B cell (primary cell): ENCODE results near the gene ZMYND10. TPM values are rescaled to one million over a fixed set of nuclear protein-coding genes. Genes with fewer than 3 reads are reported as not detected.

Source experiments
- ATAC-seq: fragments of 200-7000 bp; cut with Tn5 transposase; one replicate; pipeline ENCODE4 v1.10.0; 2021; ENCODE audit warnings: low read depth, mild to moderate bottlenecking, moderate number of reproducible peaks, moderate library complexity
- CTCF ChIA-PET: fragments of 350-600 bp; sonication (Branson Sonifier 250); formaldehyde crosslinking; loops from one replicate; lab custom pipeline; 2021; ENCODE audit warnings: antibody characterized with exemption, inconsistent platforms; lab: Charles Lee
- POLR2A ChIA-PET: fragments of 350-600 bp; sonication (Branson Sonifier 250); formaldehyde crosslinking; loops from one replicate; lab custom pipeline; 2021; ENCODE audit warnings: antibody characterized with exemption; lab: Charles Lee
- DNase-seq: peaks from one replicate; pipeline ENCODE4 v3.0.0; 2013
- H2AFZ ChIP-seq: 2 replicates; pipeline ENCODE4 v1.6.1; 2012; ENCODE audit warnings: mild to moderate bottlenecking, low read depth, low read length; ENCODE audit not compliant: insufficient read depth, poor library complexity, severe bottlenecking
- H3K27ac ChIP-seq, 2 donors: 1 replicate in 1 of 2; 2 replicates in 1 of 2; pipeline ENCODE4 v1.5.1; 2012 to 2013; ENCODE audit warnings: low read length in 2 of 2, mild to moderate bottlenecking in 2 of 2, moderate library complexity in 1 of 2
- H3K27me3 ChIP-seq, 4 experiments: fragments of 200-600 bp in 1 of 4; sonication (generic) in 1 of 4; replicated peaks in 1 of 4; 1 replicate in 2 of 4; 2 replicates in 2 of 4; pipeline versions ENCODE4 v1.6.1 to v1.7.0; 2013 to 2016; ENCODE audit warnings: low read length in 3 of 4, mild to moderate bottlenecking in 2 of 4, mixed read lengths in 1 of 4, moderate library complexity in 1 of 4; ENCODE audit not compliant: insufficient read depth in 4 of 4, control insufficient read depth in 3 of 4; ENCODE audit errors: control extremely low read depth in 1 of 4
- H3K36me3 ChIP-seq, 2 experiments: replicated peaks in 1 of 2; 1 replicate in 1 of 2; 2 replicates in 1 of 2; pipeline versions ENCODE4 v1.6.1 to v1.7.1; 2013; ENCODE audit warnings: low read length in 1 of 2; ENCODE audit not compliant: insufficient read depth in 2 of 2, control insufficient read depth in 1 of 2; ENCODE audit errors: control extremely low read depth in 1 of 2, extremely low read depth in 1 of 2
- H3K4me1 ChIP-seq, 2 donors: fragments of 200-600 bp in 1 of 2; sonication (generic) in 1 of 2; 1 replicate in 1 of 2; 2 replicates in 1 of 2; pipeline versions ENCODE4 v1.5.1 to v1.6.1; 2013 to 2017; ENCODE audit warnings: low read length in 2 of 2; ENCODE audit not compliant: control insufficient read depth in 2 of 2, insufficient read depth in 2 of 2
- H3K4me2 ChIP-seq: replicated peaks from 2 replicates; pipeline ENCODE3; 2012; ENCODE audit warnings: mild to moderate bottlenecking, low read depth, low read length; ENCODE audit not compliant: poor library complexity, severe bottlenecking
- H3K4me3 ChIP-seq, 5 experiments: fragments of 200-600 bp in 1 of 5; sonication (generic) in 1 of 5; 1 replicate in 3 of 5; 2 replicates in 2 of 5; pipeline versions ENCODE4 v1.5.1 to v1.7.0; 2011 to 2016; ENCODE audit warnings: low read length in 4 of 5, mild to moderate bottlenecking in 4 of 5, low read depth in 2 of 5, control low read depth in 1 of 5, moderate library complexity in 1 of 5; ENCODE audit not compliant: insufficient read depth in 1 of 5; ENCODE audit errors: control extremely low read depth in 1 of 5, extremely low read depth in 1 of 5
- H3K79me2 ChIP-seq: fragments of 200-600 bp; sonication (generic); one replicate; pipeline ENCODE4 v1.6.0; 2016; ENCODE audit warnings: low read length; ENCODE audit not compliant: control insufficient read depth, insufficient read depth
- H3K9ac ChIP-seq: fragments of 200-600 bp; sonication (generic); 2 replicates; pipeline ENCODE4 v1.6.1; 2017; ENCODE audit warnings: mild to moderate bottlenecking, low read length, moderate library complexity
- H3K9me3 ChIP-seq, 3 donors: one replicate each; pipeline versions ENCODE4 v1.6.1 to v1.7.1; 2013; ENCODE audit warnings: low read length in 2 of 3; ENCODE audit not compliant: control insufficient read depth in 2 of 3, insufficient read depth in 1 of 3; ENCODE audit errors: control extremely low read depth in 1 of 3
- H4K20me1 ChIP-seq: 2 replicates; pipeline ENCODE4 v1.6.0; 2012; ENCODE audit warnings: mild to moderate bottlenecking, low read length; ENCODE audit not compliant: insufficient read depth, control insufficient read depth, poor library complexity, severe bottlenecking
- H3K27ac Mint-ChIP-seq: one replicate; pipeline ENCODE4 v1.8.0; 2021; ENCODE audit warnings: mixed read lengths
- H3K27me3 Mint-ChIP-seq: one replicate; pipeline ENCODE4 v1.8.0; 2021; ENCODE audit warnings: mixed read lengths
- H3K4me1 Mint-ChIP-seq: one replicate; pipeline ENCODE4 v1.8.0; 2021; ENCODE audit warnings: mixed read lengths
- H3K4me3 Mint-ChIP-seq: one replicate; pipeline ENCODE4 v1.8.0; 2021; ENCODE audit warnings: mixed read lengths
- H3K9me3 Mint-ChIP-seq: one replicate; pipeline ENCODE4 v1.8.0; 2022; ENCODE audit warnings: mixed read lengths; ENCODE audit not compliant: insufficient read depth
- CTCF ChIP-seq: fragments of 200-600 bp; IDR thresholded peaks from one replicate; pipeline ENCODE4 v1.8.0; 2022; ENCODE audit warnings: antibody characterized with exemption, mild to moderate bottlenecking
- EZH2 ChIP-seq: IDR thresholded peaks from 2 replicates; pipeline ENCODE4 v1.6.1; 2012; ENCODE audit warnings: borderline replicate concordance, low read depth, mild to moderate bottlenecking, moderate library complexity, low read length; ENCODE audit not compliant: insufficient read depth, poor library complexity, severe bottlenecking
- WGBS: methylation state at CpG from one replicate; pipeline ENCODE4 v1.1.5; 2013; ENCODE audit warnings: missing lambda C conversion rate; ENCODE audit not compliant: insufficient coverage; 5-methylcytosine and 5-hydroxymethylcytosine counted together
- intact Hi-C: fragments of 100-400 bp; cut with micrococcal nuclease; formaldehyde crosslinking; loops from one replicate; pipeline ENCODE4 v1.10.0; 2022
- polyA plus RNA-seq: library from polyadenylated mRNA; depleted of rRNA; stranded (reverse); fragments of >200 nt; gene quantifications from 2 replicates; pipeline ENCODE4 v1.2.3, GENCODE V29; 2012
- total RNA-seq, 2 donors: library from RNA; stranded (reverse); fragments of 120-200 nt in 1 of 2; gene quantifications; 1 replicate in 1 of 2; 2 replicates in 1 of 2; pipeline versions ENCODE4 v1.2.3 to v1.2.4, GENCODE V29; 2013 to 2022

The ZMYND10 gene
- total and polyA plus RNA-seq, 2 donors (not counting 1 experiment from before 2014, with no cell fraction given) = 1.8 to 2.4 TPM

- H3K4me2 ChIP-seq = peak overlapping the region; percentile 99
- H3K27me3 ChIP-seq = no peaks in the 10 kb centered on the region
- no peak for TF ChIP-seq EZH2
- TF ChIP-seq CTCF = no peak
- peak overlapping the region; percentile 95 for H3K4me3 Mint-ChIP-seq
- peak overlapping the region; percentile 87 for H3K9ac ChIP-seq
- peaks cover 35% of the 10 kb centered on the region for H3K79me2 ChIP-seq
- H2AFZ ChIP-seq = no peak overlapping the region
- H3K4me1 Mint-ChIP-seq = peaks cover 31% of the 10 kb centered on the region
- peak overlapping the region in 1 of 2 donors; percentile 90 for H3K27ac ChIP-seq
- peak overlapping the region; percentile 30 to 98 (median 87) for H3K4me3 ChIP-seq
- WGBS = 80% methylated on average over 1 of the region's 4 CpGs
- H3K27me3 Mint-ChIP-seq = no peaks in the 10 kb centered on the region
- ChIA-PET POLR2A (interaction anchor here (1.9 to 2.9 kb wide), 4 partner anchors 10 to 28 kb away, joined by 6 to 27 read pairs (median 8); partner anchors contain the start of genes CYB561D2, HYAL3, NAA80 and NPRL2), CTCF (interaction anchor here (0.9 to 3.4 kb wide), 5 partner anchors 8 to 132 kb away, joined by 3 to 20 read pairs (median 5); partner anchors contain the start of genes HYAL3 and NAA80)
- H3K27ac Mint-ChIP-seq = peak overlapping the region; percentile 15
- intact Hi-C loops = no loop called here
- H4K20me1 ChIP-seq = peaks cover 25% of the 10 kb centered on the region
- no peak for ATAC-seq
- H3K4me1 ChIP-seq = peaks cover 15 to 29% of the 10 kb centered on the region in 2 donors
- H3K36me3 ChIP-seq = peaks cover 0 to 48% of the 10 kb centered on the region in 2 experiments
- H3K9me3 ChIP-seq = no peaks in the 10 kb centered on the region
- DNase-seq = no peak
- H3K9me3 Mint-ChIP-seq = no peaks in the 10 kb centered on the region
These were observed 18.4 kb downstream of the ZMYND10 start for GRCh38 chr3:50327129-50327528.

DNA sequence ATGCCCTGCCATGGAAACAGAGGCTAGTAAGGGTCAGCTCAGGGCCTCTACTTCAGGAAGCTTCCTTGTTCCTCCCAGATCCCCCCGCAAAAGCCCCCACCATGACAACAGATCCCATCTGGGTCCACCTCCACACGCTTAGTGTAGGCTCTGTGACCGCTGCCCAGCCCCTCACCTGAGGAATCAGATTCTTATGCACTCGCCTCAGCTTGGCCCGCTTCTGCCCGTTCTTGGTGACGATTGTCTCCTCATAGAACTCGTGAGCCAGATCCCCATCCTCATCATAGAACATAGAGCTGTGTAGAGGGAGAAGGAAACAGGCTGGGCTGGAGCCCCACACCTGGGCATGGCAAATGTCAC lies 19.4 kb downstream of the ZMYND10 start:
- H3K27ac Mint-ChIP-seq = no peak overlapping the region
- H3K27me3 Mint-ChIP-seq = no peaks in the 10 kb centered on the region

More for the DNA sequence above, 19.4 kb downstream of the ZMYND10 start:
- H3K27ac ChIP-seq = no peak overlapping the region
- peak overlapping the region; percentile 26 for H3K4me3 Mint-ChIP-seq
- H3K9ac ChIP-seq = no peak overlapping the region
- peaks cover 15% of the 10 kb centered on the region for H4K20me1 ChIP-seq
- H3K79me2 ChIP-seq = peaks cover 26% of the 10 kb centered on the region
- H3K4me1 ChIP-seq = peaks cover 19 to 35% of the 10 kb centered on the region in 2 donors
- POLR2A ChIA-PET = interaction anchor here (1.2 to 2.6 kb wide), 2 partner anchors 11 to 24 kb away, joined by 3 to 7 read pairs; partner anchors contain the start of genes CYB561D2 and NPRL2
- H3K36me3 ChIP-seq = peaks cover 0 to 38% of the 10 kb centered on the region in 2 experiments
- intact Hi-C loops = no loop called here
- DNase-seq (no peak), ATAC-seq (no peak)
- H3K9me3 ChIP-seq = peaks cover 0 to 3% (median 0%) of the 10 kb centered on the region in 3 donors
- H3K4me3 ChIP-seq = no peak overlapping the region
- H3K27me3 ChIP-seq = no peaks in the 10 kb centered on the region
- CTCF ChIA-PET = interaction anchor here (3.2 to 3.4 kb wide), 2 partner anchors 11 to 27 kb away, joined by 11 to 20 read pairs; partner anchors contain the start of genes HYAL3 and NAA80
- peaks cover 33% of the 10 kb centered on the region for H3K4me1 Mint-ChIP-seq
- no peak overlapping the region for H3K4me2 ChIP-seq
- TF ChIP-seq EZH2 = no peak
- no peak for TF ChIP-seq CTCF
- 87% methylated on average over 3 of the region's 8 CpGs for WGBS
- H2AFZ ChIP-seq = no peak overlapping the region
- no peaks in the 10 kb centered on the region for H3K9me3 Mint-ChIP-seq
